OCI-M1 (cell line): ENCODE results near the gene CAPN11.
"Not testable (repeated sequence)": the region's sequence is repeated elsewhere in the genome, so short reads cannot be mapped to it uniquely, and the experiment has no call there.

ENCODE experiments used
- DNase-seq: peaks from one replicate; lab custom pipeline; 2025; lab: John Stamatoyannopoulos, UW

Gene CAPN11

DNA sequence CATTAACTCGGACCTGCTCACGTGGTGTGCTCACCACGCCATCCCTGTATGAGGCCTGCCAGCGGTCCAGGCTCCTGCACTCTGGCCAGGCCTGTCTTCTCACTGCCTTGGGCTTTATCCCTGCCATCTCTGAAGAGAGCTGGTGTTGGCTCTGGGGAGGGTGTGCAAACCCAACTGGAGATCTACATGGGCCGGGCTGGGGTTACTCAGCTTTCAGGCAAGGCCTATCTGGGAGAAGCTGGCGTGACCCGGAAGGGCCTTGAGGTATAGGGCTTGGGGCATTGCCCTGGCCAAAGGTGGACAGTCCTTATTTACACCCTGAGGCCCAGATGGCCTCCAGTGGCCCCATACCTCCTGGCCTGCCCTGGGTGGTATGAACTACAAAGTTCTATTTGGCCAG is 69.8 kb downstream of the CAPN11 start:
- DNase-seq, result no peak

GRCh38 chr6:44228836-44229235 is 70.2 kb downstream of the CAPN11 start:
- no peak for DNase-seq

DNA sequence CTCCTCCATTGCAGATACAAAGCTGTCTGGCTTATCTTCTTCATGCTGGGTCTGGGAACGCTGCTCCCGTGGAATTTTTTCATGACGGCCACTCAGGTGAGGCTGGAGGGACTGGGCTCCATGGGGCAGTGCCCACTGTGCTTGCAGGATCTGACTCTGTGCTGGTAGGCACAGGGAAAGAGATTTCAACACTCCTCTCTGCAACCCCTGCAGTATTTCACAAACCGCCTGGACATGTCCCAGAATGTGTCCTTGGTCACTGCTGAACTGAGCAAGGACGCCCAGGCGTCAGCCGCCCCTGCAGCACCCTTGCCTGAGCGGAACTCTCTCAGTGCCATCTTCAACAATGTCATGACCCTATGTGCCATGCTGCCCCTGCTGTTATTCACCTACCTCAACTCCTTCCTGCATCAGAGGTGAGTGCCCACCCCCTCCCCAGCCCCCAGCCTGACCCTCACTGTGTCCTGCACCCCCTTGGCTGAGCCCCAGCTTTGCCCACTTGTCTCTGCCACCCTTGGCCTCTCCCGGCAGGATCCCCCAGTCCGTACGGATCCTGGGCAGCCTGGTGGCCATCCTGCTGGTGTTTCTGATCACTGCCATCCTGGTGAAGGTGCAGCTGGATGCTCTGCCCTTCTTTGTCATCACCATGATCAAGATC is 70.9 kb downstream of the CAPN11 start:
- no peak for DNase-seq

- DNase-seq, result no peak
These were observed 71.5 kb downstream of the CAPN11 start for GRCh38 chr6:44230034-44230675.

- DNase-seq, result not testable (repeated sequence)
These were observed 72.8 kb downstream of the CAPN11 start for GRCh38 chr6:44231426-44231825.

GRCh38 chr6:44232676-44233566 is 74.3 kb downstream of the CAPN11 start:
- DNase-seq, result no peak

DNA sequence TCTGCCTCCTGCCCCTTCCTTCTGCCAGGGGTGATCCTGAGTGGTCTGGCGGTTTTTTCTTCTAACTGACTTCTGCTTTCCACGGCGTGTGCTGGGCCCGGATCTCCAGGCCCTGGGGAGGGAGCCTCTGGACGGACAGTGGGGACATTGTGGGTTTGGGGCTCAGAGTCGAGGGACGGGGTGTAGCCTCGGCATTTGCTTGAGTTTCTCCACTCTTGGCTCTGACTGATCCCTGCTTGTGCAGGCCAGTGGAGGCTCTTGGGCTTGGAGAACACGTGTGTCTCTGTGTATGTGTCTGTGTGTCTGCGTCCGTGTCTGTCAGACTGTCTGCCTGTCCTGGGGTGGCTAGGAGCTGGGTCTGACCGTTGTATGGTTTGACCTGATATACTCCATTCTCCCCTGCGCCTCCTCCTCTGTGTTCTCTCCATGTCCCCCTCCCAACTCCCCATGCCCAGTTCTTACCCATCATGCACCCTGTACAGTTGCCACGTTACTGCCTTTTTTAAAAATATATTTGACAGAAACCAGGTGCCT is 75.0 kb downstream of the CAPN11 start:
- DNase-seq, result no peak
